IMR-90 (cell line): ENCODE data around the gene CAMK4. TPM values are rescaled to one million over a fixed set of nuclear protein-coding genes. Genes with fewer than 3 reads are reported as not detected.

Experiments
- ATAC-seq: fragments of 200-7000 bp; cut with Tn5 transposase; 2 replicates; pipeline ENCODE4 v1.9.1; 2020; ENCODE audit warnings: low read depth, mild to moderate bottlenecking, moderate library complexity
- BruUV-seq: library from RNA; stranded (reverse); fragments of 400-500 nt; replicated peaks from 2 replicates; lab custom pipeline; 2021; lab: Mats Ljungman, UMichigan
- CTCF ChIA-PET: fragments of 300-600 bp; formaldehyde crosslinking; extraction: SDS; loops from one replicate; lab custom pipeline; 2021; ENCODE audit warnings: antibody characterized with exemption; lab: Yijun Ruan, JAX
- POLR2A ChIA-PET: fragments of 300-600 bp; sonication (Branson Sonifier 250); formaldehyde crosslinking; loops from one replicate; lab custom pipeline; 2022; ENCODE audit warnings: antibody characterized with exemption; ENCODE audit not compliant: unreplicated experiment; lab: Charles Lee
- DNase-seq: peaks from one replicate; pipeline ENCODE4 v3.0.0; 2013
- H2AFZ ChIP-seq: replicated peaks from 2 replicates; pipeline ENCODE3; 2013; ENCODE audit warnings: low read length, mild to moderate bottlenecking; ENCODE audit not compliant: poor library complexity
- H2AK5ac ChIP-seq: 2 replicates; pipeline ENCODE4 v1.6.1; 2013; ENCODE audit warnings: low read depth, low read length, inconsistent platforms
- H2AK9ac ChIP-seq: replicated peaks from 2 replicates; pipeline ENCODE3; 2013; ENCODE audit warnings: mild to moderate bottlenecking, low read depth, low read length, moderate library complexity; ENCODE audit not compliant: poor library complexity
- H2BK120ac ChIP-seq: 2 replicates; pipeline ENCODE4 v1.6.1; 2013; ENCODE audit warnings: low read depth, low read length, inconsistent platforms
- H2BK15ac ChIP-seq: 3 replicates; pipeline ENCODE4 v1.6.1; 2013; ENCODE audit warnings: low read depth, low read length, inconsistent platforms
- H2BK20ac ChIP-seq: 2 replicates; pipeline ENCODE4 v1.6.1; 2013; ENCODE audit warnings: low read depth, mild to moderate bottlenecking, inconsistent platforms, low read length, moderate library complexity
- H2BK5ac ChIP-seq: 2 replicates; pipeline ENCODE4 v1.6.1; 2013; ENCODE audit warnings: mild to moderate bottlenecking, low read depth, low read length, inconsistent platforms; ENCODE audit not compliant: poor library complexity, severe bottlenecking
- H3K14ac ChIP-seq: replicated peaks from 2 replicates; pipeline ENCODE4 v1.6.1; 2013; ENCODE audit warnings: low read depth, low read length, inconsistent platforms
- H3K18ac ChIP-seq: 2 replicates; pipeline ENCODE4 v1.6.1; 2013; ENCODE audit warnings: low read depth, low read length, control low read depth
- H3K23ac ChIP-seq: 2 replicates; pipeline ENCODE4 v1.6.1; 2013; ENCODE audit warnings: low read depth, low read length, inconsistent platforms
- H3K27ac ChIP-seq: 2 replicates; pipeline ENCODE4 v1.5.1; 2013; ENCODE audit warnings: mild to moderate bottlenecking, control low read depth, low read length; ENCODE audit not compliant: insufficient read depth
- H3K27me3 ChIP-seq: 2 replicates; pipeline ENCODE4 v1.6.1; 2013; ENCODE audit warnings: low read length; ENCODE audit not compliant: control insufficient read depth, insufficient read depth
- H3K36me3 ChIP-seq: 2 replicates; pipeline ENCODE4 v1.6.1; 2013; ENCODE audit warnings: low read length, mixed read lengths; ENCODE audit not compliant: control insufficient read depth, insufficient read depth
- H3K4ac ChIP-seq: 2 replicates; pipeline ENCODE4 v1.6.1; 2013; ENCODE audit warnings: low read depth, low read length, inconsistent platforms
- H3K4me1 ChIP-seq: 2 replicates; pipeline ENCODE4 v1.6.1; 2013; ENCODE audit warnings: low read length, mixed read lengths; ENCODE audit not compliant: control insufficient read depth, insufficient read depth
- H3K4me2 ChIP-seq: 2 replicates; pipeline ENCODE4 v1.6.1; 2013; ENCODE audit warnings: low read depth, mild to moderate bottlenecking, control low read depth, low read length, moderate library complexity
- H3K4me3 ChIP-seq: 2 replicates; pipeline ENCODE4 v1.5.1; 2013; ENCODE audit warnings: low read depth, mild to moderate bottlenecking, control low read depth, low read length, moderate library complexity; ENCODE audit not compliant: insufficient read depth
- H3K56ac ChIP-seq: 2 replicates; pipeline ENCODE4 v1.6.1; 2013; ENCODE audit warnings: low read length, inconsistent platforms; ENCODE audit not compliant: insufficient read depth; ENCODE audit errors: extremely low read depth
- H3K79me1 ChIP-seq, 2 experiments: 2 replicates each; pipeline ENCODE4 v1.6.1; 2013; ENCODE audit warnings: low read length in 2 of 2, inconsistent platforms in 1 of 2, low read depth in 1 of 2
- H3K9ac ChIP-seq: 2 replicates; pipeline ENCODE4 v1.6.1; 2013; ENCODE audit warnings: low read depth, low read length, control low read depth
- H3K9me1 ChIP-seq: 2 replicates; pipeline ENCODE4 v1.6.1; 2013; ENCODE audit warnings: low read length, inconsistent platforms; ENCODE audit not compliant: insufficient read depth
- H3K9me3 ChIP-seq: 2 replicates; pipeline ENCODE4 v1.6.1; 2013; ENCODE audit warnings: low read length; ENCODE audit not compliant: control insufficient read depth, insufficient read depth
- H4K20me1 ChIP-seq: 2 replicates; pipeline ENCODE4 v1.6.1; 2013; ENCODE audit warnings: low read length, inconsistent platforms; ENCODE audit not compliant: insufficient read depth
- H4K5ac ChIP-seq: 2 replicates; pipeline ENCODE4 v1.6.1; 2013; ENCODE audit warnings: mild to moderate bottlenecking, low read depth, low read length, control low read depth
- H4K8ac ChIP-seq, 2 experiments: 2 replicates each; pipeline ENCODE4 v1.6.1; 2013; ENCODE audit warnings: low read depth in 2 of 2, low read length in 2 of 2, control low read depth in 1 of 2, inconsistent platforms in 1 of 2
- H4K91ac ChIP-seq: 2 replicates; pipeline ENCODE4 v1.6.1; 2013; ENCODE audit warnings: low read depth, low read length, inconsistent platforms; ENCODE audit not compliant: insufficient read depth
- CEBPB ChIP-seq: IDR thresholded peaks from 2 replicates; pipeline ENCODE4 v1.6.1; 2012; ENCODE audit warnings: low read depth, low read length, improper control_type of control experiment
- MAFK ChIP-seq: IDR thresholded peaks from 2 replicates; pipeline ENCODE4 v1.6.1; 2012; ENCODE audit warnings: low read depth, low read length, improper control_type of control experiment
- MXI1 ChIP-seq: IDR thresholded peaks from 2 replicates; pipeline ENCODE4 v1.6.1; 2012; ENCODE audit warnings: low read depth, mild to moderate bottlenecking, low read length, moderate library complexity, borderline replicate concordance
- NFE2L2 ChIP-seq: fragments of 150-350 bp; IDR thresholded peaks from 2 replicates; pipeline ENCODE4 v1.6.1; 2016; ENCODE audit warnings: low read depth, mild to moderate bottlenecking, low read length
- RCOR1 ChIP-seq: IDR thresholded peaks from 2 replicates; pipeline ENCODE4 v1.6.1; 2012; ENCODE audit warnings: mild to moderate bottlenecking, low read length, improper control_type of control experiment; ENCODE audit not compliant: insufficient replicate concordance
- dilution Hi-C: fragments of 300-500 bp; cut with HindIII; formaldehyde crosslinking; loops from one replicate; pipeline ENCODE4 v1.14.3; 2018; ENCODE audit warnings: low sequenced_read_pairs; ENCODE audit not compliant: unreplicated experiment
- in situ Hi-C: fragments of 300-500 bp; cut with MboI; formaldehyde crosslinking; loops from 3 replicates; pipeline ENCODE4 v1.14.3; 2019; ENCODE audit warnings: low sequenced_read_pairs, inconsistent platforms, mixed read lengths
- intact Hi-C: fragments of 100-400 bp; cut with micrococcal nuclease; formaldehyde crosslinking; loops from 2 replicates; pipeline ENCODE4 v1.10.0; 2022
- polyA plus RNA-seq, 3 experiments: library from polyadenylated mRNA; depleted of rRNA; stranded (reverse); fragments of >200 nt; gene quantifications; 2 replicates each; pipeline ENCODE4 v1.2.3, GENCODE V29; 2012; ENCODE audit warnings: low replicate concordance in 1 of 3
- total RNA-seq: library from RNA; depleted of rRNA; stranded (reverse); fragments of >200 nt; gene quantifications from 2 replicates; pipeline ENCODE4 v1.2.3, GENCODE V29; 2012

The CAMK4 gene
- total and polyA plus RNA-seq, 2 of the 4 experiments (the other 2 are of a cell fraction): 3.7 to 4.8 TPM

DNA sequence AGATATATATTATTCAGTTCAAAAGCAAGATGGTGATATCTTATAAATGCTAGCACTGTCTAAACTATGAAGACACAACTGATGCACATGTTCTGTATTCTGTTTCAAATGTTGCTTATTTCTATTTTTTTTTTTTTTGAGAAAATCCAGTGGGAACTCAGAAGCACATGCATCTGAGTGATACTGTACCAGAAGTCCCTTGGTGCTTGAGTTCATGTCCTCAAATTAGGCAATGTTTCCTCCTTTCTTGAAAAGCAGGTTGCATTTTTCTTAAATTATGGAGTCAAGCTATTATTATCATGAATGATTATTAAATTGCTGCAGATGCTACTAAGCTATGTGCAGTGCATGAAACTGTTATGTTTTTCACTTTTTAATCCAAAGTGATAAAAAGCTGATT is 70.4 kb downstream of the CAMK4 start:
- BruUV-seq: no TSS peak
- H3K36me3 ChIP-seq: no peaks in the 10 kb centered on the region
- H3K23ac ChIP-seq: no peak overlapping the region
- no peaks in the 10 kb centered on the region for H4K20me1 ChIP-seq
- no peak overlapping the region for H3K9ac ChIP-seq
- H3K4ac ChIP-seq: no peak overlapping the region
- no peak overlapping the region for H2AK5ac ChIP-seq
- H4K5ac ChIP-seq: no peak overlapping the region
- DNase-seq: no peak
- no peaks in the 10 kb centered on the region for H3K79me1 ChIP-seq
- H3K9me3 ChIP-seq: no peaks in the 10 kb centered on the region
- in situ Hi-C loops: no loop called here
- no peak overlapping the region for H3K14ac ChIP-seq
- H3K18ac ChIP-seq: no peak overlapping the region
- POLR2A ChIA-PET: no interaction called here
- H3K4me2 ChIP-seq: no peak overlapping the region
- dilution Hi-C loops: no loop called here
- H2BK15ac ChIP-seq: no peak overlapping the region
- no peak overlapping the region for H2AFZ ChIP-seq
- intact Hi-C loops: no loop called here
- no peak overlapping the region for H3K56ac ChIP-seq
- no peak overlapping the region for H2BK5ac ChIP-seq
- H3K27me3 ChIP-seq: no peaks in the 10 kb centered on the region
- no peak overlapping the region for H2BK120ac ChIP-seq
- H3K4me3 ChIP-seq: no peak overlapping the region
- H4K91ac ChIP-seq: no peak overlapping the region
- no peak overlapping the region for H2BK20ac ChIP-seq
- CTCF ChIA-PET: interaction anchor here (0.7 kb wide), 1 partner anchor 18 kb away, joined by 3 read pairs; no protein-coding TSS in a partner anchor
- no peak overlapping the region for H3K27ac ChIP-seq
- H4K8ac ChIP-seq: no peak overlapping the region
- TF ChIP-seq NFE2L2: no peak
- TF ChIP-seq MAFK: no peak
- TF ChIP-seq MXI1: no peak
- TF ChIP-seq CEBPB: no peak
- TF ChIP-seq RCOR1: no peak
- H3K4me1 ChIP-seq: no peaks in the 10 kb centered on the region
- ATAC-seq: no peak
- H3K9me1 ChIP-seq: no peaks in the 10 kb centered on the region
- H2AK9ac ChIP-seq: no peak overlapping the region
